NCI-H2107 treated with DMSO at 0.1 percent for 48 hours (cell line): ENCODE measurements around the gene EIF4G3.

Source experiments
- DNase-seq: peaks from one replicate; lab custom pipeline; 2025; ENCODE audit not compliant: unreplicated experiment; lab: John Stamatoyannopoulos, UW

EIF4G3 gene

GRCh38 chr1:20786253-20787028, 390.3 kb downstream of the EIF4G3 start:
- peak; percentile 83 for DNase-seq

DNA sequence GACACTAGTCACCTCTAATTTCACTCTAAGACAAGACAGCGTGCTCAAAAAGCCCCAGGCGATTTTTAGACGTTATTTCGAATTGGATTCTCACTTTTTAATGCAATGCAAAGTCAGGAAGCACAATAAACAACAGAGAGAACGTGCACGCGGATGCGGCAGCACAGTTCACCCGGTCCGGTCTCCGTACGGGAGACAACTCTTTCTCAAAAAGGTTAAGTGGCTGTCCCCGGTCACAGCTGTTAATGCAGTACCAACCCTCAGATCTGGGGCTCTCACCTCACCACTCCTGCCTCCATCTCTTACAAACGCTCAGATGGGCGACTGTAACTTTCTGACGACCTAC, 390.8 kb downstream of the EIF4G3 start:
- DNase-seq = no peak

DNA sequence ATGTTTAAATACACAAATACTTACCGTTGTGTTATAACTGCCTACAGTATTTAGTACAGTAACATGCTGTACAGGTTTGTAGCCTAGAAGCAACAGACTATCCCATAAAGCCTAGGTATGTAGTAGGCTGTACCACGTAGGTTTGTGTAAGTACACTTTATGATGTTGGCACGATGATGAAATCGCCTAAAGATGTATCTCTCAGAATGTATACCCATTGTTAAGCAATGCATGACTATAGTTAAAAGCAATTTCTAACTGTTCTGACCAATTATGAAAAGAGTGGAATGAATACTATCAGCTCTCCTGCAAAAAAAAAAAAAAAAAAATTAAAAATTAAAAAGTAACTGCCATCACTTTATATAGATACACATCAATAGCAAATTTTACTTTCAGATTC, 401.0 kb downstream of the EIF4G3 start:
- DNase-seq = no peak

DNA sequence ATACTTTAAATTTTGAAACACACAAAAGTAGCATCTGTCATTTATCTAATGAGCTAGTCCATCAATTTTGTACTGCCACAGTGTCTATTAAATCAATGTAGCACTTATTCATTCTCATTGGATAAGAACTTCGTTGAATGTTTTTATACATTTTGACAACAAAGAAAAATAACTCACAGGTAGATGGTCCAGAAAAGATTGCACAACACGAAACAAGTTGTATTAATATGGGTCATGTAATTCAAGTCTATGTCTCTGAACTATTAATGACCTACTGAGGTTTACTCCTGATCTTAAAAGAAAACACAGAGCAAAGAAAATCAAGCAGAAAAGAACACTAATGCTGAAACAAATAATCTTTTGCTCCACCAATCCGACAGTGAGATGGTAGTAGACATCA, 404.9 kb downstream of the EIF4G3 start:
- DNase-seq = no peak

DNA sequence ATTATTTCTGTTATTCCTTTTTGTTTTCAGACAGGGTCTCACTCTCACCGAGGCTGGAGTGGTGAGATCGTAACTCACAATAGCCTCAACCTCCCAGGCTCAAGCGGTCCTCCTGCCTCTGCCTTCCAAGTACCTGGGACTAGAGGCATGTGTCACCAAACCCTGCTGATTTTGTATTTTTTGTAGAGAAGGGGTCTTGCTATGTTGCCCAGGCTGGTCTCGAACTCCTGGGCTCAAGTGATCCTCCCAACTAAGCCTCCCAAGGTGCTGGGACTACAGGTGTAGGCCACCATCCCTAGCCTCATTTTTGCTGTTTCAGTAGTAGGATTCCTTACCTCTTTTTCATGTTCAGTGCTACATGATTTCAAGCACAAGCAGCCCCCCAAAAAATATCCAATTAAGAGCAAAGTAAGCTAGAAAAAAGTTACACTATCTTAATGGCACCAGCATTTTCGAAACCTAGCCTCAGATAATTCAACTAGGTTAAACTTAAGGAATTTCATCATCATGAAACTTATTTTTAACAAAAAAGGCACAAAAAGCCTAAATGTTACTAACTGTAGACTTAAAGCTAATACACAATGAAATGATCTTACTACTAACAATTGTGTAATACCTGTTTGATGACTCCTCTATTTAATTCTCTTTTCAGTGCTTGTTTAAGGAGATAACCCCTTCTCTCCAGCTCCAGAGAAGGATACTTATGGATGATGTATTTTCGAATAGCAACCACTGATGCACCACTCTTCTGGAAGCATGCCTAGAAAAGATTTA, 406.2 kb downstream of the EIF4G3 start:
- DNase-seq = no peak

DNA sequence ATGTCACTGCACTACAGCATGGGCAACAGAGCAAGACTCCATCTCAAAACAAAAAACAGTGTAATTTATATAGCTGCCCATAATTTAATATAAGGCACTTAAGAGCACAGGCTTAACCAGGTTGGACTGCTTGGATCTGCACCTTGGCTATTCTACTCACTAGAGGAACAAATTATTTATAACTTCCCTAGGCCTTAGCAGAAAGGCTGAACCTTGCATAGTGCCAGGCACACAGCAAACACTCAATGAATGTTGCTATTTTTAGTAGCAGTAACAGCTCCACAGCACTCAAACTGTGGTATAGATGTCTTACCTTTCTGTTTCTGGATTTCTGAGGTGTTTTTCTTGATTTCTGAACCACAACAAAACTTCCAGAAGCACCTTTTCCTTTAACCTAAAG, 409.4 kb downstream of the EIF4G3 start:
- DNase-seq = no peak

- DNase-seq = no peak
These were observed 413.3 kb downstream of the EIF4G3 start for GRCh38 chr1:20763417-20763816.

DNA sequence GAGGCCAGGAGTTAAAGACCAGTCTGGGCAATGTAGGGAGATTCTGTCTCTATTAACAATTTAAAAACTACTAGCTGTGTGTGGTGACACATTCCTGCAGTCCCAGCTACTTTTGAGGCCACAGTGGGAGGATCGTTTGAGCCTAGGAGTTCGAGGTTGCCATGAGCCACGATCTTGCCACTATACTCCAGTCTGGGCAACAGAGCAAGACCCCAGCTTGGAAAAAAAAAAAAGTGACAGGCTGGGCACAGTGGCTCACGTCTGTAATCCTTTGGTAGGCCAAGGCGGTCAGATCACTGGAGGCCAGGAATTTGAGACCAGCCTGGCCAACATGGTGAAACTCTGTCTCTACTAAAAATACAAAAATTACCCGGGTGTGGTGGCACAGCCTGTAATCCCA, 416.4 kb downstream of the EIF4G3 start:
- no peak for DNase-seq
